ENCODE data around the gene DMKN. TPM values are rescaled to one million over a fixed set of nuclear protein-coding genes. Genes with fewer than 3 reads are reported as not detected.
"Not testable (repeated sequence)": the region's sequence is repeated elsewhere in the genome, so short reads cannot be mapped to it uniquely, and the experiment has no call there.

DMKN gene
- total and polyA plus RNA-seq, 3 donors from 2014 or later, result 5.8 to 24.0 (median 7.9) TPM

DNA sequence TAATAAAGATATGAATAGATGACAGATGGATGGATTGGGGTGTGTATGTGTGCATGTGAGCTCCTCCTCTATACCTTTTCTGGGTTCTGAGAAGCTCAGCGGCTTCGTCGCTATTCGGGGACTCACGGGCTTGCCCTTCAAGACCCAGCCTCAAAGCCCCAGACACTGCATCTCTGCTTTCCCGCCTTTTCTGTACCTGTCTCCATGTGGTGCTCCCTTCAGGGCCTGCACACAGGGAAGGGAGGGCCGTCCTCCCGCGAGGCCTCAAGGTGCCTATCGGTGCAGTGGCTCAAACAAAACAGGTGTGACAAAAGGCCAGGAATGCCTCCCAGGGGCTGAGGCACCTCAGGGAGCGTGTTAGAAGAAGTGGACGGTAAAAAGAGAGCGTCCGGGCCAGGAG is 39.3 kb downstream of the DMKN start:
- Histone ChIP-seq H3K4me3 (no peak overlapping the region), H3K9me3 (no peaks in the 10 kb centered on the region), H3K4me1 (no peaks in the 10 kb centered on the region), H3K27me3 (no peaks in the 10 kb centered on the region), H3K36me3 (ENCODE audit: low read depth, missing control alignments) (no peaks in the 10 kb centered on the region), H3K27ac (no peak overlapping the region)
- TF ChIP-seq, protein P1, sequence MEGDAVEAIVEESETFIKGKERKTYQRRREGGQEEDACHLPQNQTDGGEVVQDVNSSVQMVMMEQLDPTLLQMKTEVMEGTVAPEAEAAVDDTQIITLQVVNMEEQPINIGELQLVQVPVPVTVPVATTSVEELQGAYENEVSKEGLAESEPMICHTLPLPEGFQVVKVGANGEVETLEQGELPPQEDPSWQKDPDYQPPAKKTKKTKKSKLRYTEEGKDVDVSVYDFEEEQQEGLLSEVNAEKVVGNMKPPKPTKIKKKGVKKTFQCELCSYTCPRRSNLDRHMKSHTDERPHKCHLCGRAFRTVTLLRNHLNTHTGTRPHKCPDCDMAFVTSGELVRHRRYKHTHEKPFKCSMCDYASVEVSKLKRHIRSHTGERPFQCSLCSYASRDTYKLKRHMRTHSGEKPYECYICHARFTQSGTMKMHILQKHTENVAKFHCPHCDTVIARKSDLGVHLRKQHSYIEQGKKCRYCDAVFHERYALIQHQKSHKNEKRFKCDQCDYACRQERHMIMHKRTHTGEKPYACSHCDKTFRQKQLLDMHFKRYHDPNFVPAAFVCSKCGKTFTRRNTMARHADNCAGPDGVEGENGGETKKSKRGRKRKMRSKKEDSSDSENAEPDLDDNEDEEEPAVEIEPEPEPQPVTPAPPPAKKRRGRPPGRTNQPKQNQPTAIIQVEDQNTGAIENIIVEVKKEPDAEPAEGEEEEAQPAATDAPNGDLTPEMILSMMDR (IDR thresholded peaks at IDR 0.05), result no peak
- no peak for TF ChIP-seq POLR2A (IDR thresholded peaks at IDR 0.05)
- intact Hi-C loops (cut with DNase I; ENCODE audit: low total_unique reads), result no loop called here
- DNase-seq, result no peak
- WGBS, 2 donors, result 95 to 96% methylated on average over 14 of the region's 14 CpGs

DNA sequence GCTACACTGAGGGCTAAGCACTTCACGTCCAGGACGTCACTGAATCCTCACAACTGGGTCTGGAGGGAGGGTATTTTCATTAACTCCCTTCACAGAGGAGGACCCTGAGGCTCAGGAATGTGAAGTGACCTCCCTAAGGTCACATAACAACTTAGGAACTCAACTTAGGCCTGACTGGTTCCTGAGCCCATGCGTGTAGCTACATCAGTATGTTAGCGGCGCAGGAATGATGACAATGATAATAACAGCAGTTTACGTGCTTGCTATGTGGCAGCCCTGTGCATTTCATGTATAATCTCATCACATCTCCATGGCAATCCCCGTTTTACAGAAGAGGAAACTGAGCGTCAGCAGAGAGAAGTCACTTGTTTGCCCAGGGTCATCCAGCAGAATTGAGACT is 41.5 kb downstream of the DMKN start:
- no peak overlapping the region for H3K4me3 ChIP-seq
- TF ChIP-seq POLR2A (IDR thresholded peaks at IDR 0.05), result no peak
- TF ChIP-seq, protein P1 (IDR thresholded peaks at IDR 0.05), result no peak
- H3K9me3 ChIP-seq, result no peaks in the 10 kb centered on the region
- DNase-seq, result no peak
- no peaks in the 10 kb centered on the region for H3K36me3 ChIP-seq (ENCODE audit: low read depth, missing control alignments)
- 95 to 96% methylated on average over 8 of the region's 8 CpGs for WGBS, 2 donors
- H3K27ac ChIP-seq, result no peak overlapping the region
- H3K27me3 ChIP-seq, result no peaks in the 10 kb centered on the region
- intact Hi-C loops (cut with DNase I; ENCODE audit: low total_unique reads), result no loop called here
- H3K4me1 ChIP-seq, result no peaks in the 10 kb centered on the region

DNA sequence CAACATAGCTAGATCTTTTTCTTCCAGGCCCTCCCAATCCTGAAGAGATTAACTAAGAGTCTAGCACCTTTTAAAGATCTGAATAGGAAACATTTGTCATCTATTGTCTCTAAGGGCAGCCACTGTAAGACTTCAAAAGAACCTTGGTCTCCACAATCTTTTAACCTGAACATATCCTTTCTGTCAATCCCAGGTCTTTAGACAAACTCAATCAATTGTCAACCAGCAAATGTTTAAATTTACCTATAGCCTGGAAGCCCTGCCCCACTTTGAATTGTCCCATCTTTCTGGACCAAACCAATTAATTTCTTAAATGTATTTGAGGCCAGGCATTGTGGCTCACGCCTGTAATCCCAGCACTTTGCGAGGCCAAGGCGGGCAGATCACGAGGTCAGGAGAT is 42.4 kb downstream of the DMKN start:
- H3K27me3 ChIP-seq; H3K9me3 ChIP-seq; DNase-seq; H3K4me3 ChIP-seq; intact Hi-C loops (cut with DNase I; ENCODE audit: low total_unique reads); H3K27ac ChIP-seq; H3K4me1 ChIP-seq; H3K36me3 ChIP-seq (ENCODE audit: low read depth, missing control alignments): not testable (repeated sequence)
- WGBS, 2 donors, result 95 to 98% methylated on average over 4 of the region's 4 CpGs

DNA sequence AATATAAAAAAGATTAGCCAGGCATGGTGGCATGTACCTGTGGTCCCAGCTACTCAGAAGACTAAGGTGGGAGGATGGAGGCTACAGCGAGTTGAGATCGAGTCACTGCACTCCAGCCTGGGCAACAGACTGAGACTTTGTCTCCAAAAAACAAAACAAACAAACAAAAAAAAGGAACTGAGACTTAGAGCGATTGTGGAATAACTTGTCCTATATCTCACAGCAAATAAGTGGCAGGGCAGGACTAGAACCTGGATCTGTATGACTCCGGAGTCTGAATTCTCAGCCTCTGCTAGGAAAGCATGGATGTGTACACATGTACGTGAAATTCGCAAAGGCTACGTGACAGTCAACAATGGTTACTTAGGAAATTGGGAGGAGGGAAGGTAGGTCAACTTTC is 43.3 kb downstream of the DMKN start:
- Histone ChIP-seq H3K4me3 (no peak overlapping the region), H3K36me3 (ENCODE audit: low read depth, missing control alignments) (no peaks in the 10 kb centered on the region), H3K27me3 (no peaks in the 10 kb centered on the region), H3K27ac (no peak overlapping the region), H3K4me1 (no peaks in the 10 kb centered on the region), H3K9me3 (no peaks in the 10 kb centered on the region)
- TF ChIP-seq, protein P1 (IDR thresholded peaks at IDR 0.05), result no peak
- TF ChIP-seq POLR2A (IDR thresholded peaks at IDR 0.05), result no peak
- WGBS, 2 donors, result 86 to 95% methylated on average over 7 of the region's 7 CpGs
- DNase-seq, result no peak
- intact Hi-C loops (cut with DNase I; ENCODE audit: low total_unique reads), result no loop called here

DNA sequence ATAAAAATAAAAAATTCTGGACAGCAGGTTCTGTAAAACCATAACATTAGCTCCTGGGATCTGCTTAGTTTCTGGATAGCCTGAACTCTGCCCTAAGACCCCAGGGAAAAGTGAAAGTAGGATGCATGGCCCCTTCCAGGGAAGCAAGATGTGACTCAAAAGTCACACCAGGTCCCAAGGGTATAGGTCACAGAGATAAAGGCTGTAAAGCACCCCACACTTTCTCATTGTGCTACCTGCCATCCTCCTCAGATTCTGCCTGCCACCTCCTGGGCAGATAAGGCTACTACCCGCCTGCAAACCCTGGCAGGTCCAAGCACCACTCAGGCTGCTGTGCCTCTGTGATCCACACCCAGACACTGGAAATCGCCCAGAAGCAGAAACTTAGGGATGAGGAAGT is 44.8 kb downstream of the DMKN start:
- Histone ChIP-seq H3K36me3 (ENCODE audit: low read depth, missing control alignments) (no peaks in the 10 kb centered on the region), H3K4me1 (no peaks in the 10 kb centered on the region), H3K9me3 (no peaks in the 10 kb centered on the region), H3K27ac (no peak overlapping the region), H3K27me3 (no peaks in the 10 kb centered on the region), H3K4me3 (no peak overlapping the region)
- TF ChIP-seq, protein P1 (IDR thresholded peaks at IDR 0.05), result peak; percentile 17 to 53 (median 35)
- TF ChIP-seq POLR2A (IDR thresholded peaks at IDR 0.05), result no peak
- intact Hi-C loops (cut with DNase I; ENCODE audit: low total_unique reads), result no loop called here
- DNase-seq, result peak; percentile 69
- 56 to 58% methylated on average over 2 of the region's 2 CpGs for WGBS, 2 donors

Data from testis (tissue), 3 donors.